ENCODE measurements around the gene CCL22. TPM values are rescaled to one million over a fixed set of nuclear protein-coding genes. Genes with fewer than 3 reads are reported as not detected.
"Not testable (repeated sequence)": the region's sequence is repeated elsewhere in the genome, so short reads cannot be mapped to it uniquely, and the experiment has no call there.

CCL22 gene, protein sequence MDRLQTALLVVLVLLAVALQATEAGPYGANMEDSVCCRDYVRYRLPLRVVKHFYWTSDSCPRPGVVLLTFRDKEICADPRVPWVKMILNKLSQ
- total RNA-seq (2014; rRNA removed; shearing (Covaris generic)) = not detected in 2 replicates
- polyA plus RNA-seq (2015; cell fraction: cytosol; rRNA removed) = not detected in 2 replicates
- not detected in 2 replicates for polyA plus RNA-seq (2015; cell fraction: nucleus; rRNA removed)

DNA sequence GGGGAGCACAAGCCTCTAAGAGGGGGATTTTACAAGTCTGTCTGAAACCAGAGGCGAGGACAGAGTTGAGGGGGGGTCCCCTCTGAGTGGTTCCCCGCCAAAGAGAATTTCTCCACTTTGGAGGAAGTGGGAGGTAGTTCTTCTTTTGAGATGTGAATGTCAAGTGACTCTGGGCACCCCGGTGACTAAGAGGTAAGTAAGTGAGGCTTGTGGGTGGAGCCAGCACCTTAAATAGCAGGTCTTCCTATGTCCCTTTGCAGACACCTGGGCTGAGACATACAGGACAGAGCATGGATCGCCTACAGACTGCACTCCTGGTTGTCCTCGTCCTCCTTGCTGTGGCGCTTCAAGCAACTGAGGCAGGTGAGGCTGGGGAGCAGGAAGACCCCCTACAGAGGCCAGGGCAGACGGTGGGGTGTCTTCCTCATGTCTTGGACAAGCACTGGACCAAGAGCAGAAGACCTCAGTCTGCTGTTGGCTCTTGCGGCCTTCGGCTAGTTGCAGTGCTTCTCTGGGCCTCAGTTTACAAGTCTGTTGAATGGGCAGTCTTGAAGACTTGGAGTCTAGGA is at the start of gene CCL22:
CCL22 (plus strand) TSS at position 257 of the 569 bp plus-strand sequence; CDS start at position 291, 34 bp downstream.
- no peak for DNase-seq (ENCODE audit: low read depth)

DNA sequence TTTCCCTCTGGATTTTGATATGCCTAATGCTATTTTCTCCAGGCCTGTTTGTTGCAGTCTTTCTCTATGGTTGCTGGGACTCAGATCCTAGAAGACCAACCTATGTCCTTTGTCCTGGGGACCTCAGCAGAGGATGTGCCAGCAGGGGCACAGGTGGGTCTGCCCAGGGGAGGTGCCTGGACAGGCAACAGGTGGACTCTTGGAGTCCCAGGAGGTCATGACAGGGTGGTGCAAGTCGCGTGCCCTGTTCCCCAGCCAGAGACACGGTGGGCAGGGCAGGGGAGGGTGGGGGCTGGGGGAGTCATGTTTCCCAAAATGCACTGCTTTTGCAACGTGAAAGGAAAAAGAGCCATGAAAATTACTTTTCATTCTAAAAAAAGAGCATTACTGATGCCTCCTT is 47.8 kb upstream of the CCL22 start:
- no peak for DNase-seq (ENCODE audit: low read depth)

DNA sequence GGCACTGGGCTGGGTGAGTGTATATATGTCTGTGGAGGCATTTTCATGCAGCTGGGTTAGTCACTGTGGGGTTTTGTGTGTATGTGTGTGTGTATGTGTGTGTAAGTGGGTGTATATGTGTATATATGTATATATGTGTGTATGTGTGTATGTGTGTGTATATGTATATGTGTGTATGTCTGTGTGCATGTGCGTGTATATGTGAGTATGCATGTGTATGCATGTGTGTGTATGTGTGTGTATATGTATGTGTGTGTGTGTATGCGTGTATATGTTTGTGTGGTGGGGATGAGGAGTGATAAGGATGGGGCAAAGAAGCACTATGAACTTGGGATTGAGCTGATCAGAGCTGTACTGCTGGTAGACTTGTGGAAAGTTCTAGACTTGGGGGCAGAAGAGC is 45.1 kb upstream of the CCL22 start:
- DNase-seq (ENCODE audit: low read depth) = no peak

DNA sequence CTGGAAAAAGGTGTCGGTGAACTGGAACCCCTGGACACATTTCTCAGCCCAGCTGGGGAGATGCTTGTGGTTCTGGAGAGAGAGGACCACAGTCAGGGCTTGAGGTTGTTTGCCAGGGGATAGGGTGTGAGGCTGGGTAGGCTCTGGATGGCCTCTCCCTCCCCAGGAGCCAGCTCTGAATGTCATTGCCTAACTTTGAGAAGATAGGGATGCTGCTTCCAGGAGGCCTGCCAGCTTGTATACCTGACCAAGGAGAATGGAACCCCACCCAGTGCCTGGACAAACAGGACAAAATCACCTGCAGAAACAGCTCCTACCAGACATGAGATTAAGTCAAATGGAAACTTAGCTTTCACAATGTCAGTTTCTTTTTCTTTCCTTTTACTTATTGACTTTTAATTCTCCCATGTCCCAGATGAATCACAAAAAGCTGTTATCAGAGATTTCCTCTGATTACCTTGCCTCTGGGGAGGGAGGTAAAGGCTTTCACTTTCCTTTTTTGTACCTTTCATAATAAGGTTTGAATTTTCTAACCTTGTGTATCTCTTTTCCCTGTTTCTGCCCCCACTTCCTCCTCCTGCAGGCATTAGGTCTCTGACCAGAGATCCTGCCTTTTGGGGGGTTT is 44.3 kb upstream of the CCL22 start:
- no peak for DNase-seq (ENCODE audit: low read depth)

DNA sequence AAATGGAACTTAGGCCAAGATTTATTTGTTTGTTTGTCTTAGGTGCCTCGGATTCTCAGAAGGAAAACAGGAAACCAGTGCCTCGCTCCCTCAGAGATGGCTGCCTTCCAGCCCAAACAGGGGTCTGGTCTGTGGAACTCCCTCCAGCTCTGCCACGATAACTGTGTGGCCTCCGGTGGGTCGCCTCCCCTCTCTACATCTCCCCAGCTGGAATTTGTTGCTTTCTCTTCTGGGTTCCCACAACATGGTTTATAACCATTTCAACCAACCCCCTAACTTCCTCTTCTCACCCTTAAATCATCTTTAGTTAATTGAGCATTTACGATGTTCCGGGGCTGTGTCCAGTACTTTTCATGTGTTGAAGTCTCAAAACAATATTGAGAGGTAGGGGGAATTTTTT is 43.2 kb upstream of the CCL22 start:
- DNase-seq (ENCODE audit: low read depth) = no peak

DNA sequence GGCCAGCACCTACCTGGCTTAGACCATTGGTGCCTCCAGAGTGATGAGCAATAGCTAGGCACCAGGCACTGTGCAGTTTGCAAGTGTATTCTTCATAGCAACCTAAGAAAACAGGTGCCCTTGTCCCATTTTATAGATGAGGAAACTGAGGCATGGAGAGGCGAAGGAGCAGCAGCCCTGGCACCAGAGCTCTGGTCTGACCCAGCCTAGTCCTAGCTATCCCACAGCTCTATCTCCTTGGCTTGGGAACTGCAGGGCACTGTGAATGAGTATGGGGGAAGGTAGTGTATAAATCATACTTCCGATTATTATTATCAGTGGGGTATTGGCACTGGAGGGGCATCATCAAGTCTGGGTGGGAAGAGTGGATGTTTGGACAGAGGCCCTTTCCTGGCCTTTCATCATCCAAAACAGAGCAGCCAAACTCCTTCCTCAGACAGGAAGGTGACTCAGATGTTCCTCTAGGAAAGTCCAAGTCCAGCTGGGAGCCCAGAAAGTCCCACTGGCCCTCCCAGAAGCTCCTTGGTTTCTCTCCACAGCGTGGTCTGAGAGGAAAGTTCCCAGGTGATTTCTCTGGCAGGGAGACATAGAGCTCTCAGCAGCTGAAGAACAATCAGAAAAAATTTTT is 42.1 kb upstream of the CCL22 start:
- DNase-seq (ENCODE audit: low read depth) = peak; percentile 88

DNA sequence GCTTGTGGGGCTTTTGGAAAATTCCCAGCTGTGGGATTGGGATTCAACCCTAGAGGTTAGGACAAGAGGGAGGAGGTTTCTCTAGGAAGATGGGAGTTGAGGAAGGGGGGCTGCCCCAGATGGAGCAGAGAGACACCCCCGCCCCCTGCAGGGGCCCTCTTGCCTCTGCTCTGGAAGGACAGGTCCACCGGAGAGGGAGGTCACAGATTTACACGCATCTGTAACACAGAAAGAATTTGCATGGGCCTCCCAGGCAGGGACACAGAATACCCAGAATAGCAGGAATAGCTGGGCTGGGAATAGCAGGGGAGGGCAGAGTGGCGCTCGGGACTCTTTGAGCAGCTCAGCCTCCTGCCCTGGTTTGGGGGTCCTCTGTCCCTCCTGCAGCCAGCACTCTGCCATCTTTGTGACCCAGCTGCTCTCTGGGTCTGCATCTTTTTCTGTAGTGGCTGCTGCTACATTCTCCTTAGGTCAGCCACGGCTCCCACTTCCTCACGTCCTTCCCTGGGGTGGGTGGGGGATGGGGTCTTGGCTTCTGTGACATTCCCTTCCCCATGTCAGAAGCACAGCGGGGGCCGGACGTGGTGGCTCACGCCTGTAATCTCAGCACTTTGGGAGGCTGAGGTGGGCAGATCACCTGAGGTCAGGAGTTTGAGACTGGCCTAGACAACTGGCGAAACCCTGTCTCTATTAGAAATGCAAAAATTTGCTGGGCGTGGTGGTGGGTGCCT is 40.2 kb upstream of the CCL22 start:
- no peak for DNase-seq (ENCODE audit: low read depth)

DNA sequence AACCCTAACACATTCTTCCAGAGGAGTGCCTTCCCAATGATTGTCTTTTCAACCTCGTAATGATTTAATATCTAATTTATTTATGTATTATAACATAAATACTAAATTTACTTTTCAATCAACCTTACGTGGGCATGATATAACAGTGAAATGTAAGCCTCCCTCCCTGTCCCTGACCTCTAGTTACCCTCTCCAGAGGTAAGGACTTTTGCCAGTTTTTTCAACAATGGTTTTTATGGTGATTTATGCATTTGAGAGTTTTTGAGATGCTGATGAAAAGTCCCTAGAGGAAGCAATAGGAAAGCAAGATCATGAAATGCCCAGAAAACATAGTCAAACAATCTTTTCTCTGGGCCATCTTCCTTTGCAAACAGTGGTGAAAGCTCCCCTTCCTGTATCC is 38.9 kb upstream of the CCL22 start:
- no peak for DNase-seq (ENCODE audit: low read depth)

DNA sequence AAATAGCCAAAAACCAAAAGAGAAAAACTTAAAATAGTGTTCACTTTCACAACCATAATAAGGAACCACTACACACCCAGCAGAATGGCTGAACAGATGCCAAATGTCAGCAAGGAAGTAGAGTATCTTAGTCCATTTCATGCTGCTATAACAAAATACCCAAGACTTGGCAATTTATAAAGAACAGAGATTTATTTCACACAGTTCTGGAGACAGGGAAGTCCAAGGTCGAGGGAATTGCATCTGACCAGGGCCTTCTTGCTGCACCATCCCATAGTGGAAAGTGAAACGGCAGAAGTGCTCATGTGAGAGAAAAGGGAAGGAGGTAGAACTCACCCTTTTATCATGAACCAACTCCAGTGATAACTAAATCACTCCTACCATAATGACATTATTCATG is 33.8 kb upstream of the CCL22 start:
- no peak for DNase-seq (ENCODE audit: low read depth)

DNA sequence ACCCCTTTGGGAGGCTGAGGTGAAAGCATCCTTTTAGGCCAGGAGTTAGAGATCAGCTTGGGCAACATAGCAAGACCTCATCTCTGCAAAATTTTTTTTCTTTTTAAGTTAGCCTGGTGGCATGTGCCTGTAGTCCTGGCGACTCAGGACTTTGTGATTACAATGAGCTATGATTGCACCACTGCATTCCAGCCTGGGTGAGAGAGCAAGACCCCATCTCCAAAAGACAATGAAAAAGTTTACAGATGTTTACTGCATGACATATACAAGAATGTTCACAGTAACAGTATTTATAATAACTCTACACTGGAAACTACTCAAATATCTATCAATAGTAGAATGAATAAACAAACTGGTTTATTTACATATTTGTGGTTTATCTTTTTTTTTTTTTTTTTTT is 33.1 kb upstream of the CCL22 start:
- DNase-seq (ENCODE audit: low read depth) = no peak

DNA sequence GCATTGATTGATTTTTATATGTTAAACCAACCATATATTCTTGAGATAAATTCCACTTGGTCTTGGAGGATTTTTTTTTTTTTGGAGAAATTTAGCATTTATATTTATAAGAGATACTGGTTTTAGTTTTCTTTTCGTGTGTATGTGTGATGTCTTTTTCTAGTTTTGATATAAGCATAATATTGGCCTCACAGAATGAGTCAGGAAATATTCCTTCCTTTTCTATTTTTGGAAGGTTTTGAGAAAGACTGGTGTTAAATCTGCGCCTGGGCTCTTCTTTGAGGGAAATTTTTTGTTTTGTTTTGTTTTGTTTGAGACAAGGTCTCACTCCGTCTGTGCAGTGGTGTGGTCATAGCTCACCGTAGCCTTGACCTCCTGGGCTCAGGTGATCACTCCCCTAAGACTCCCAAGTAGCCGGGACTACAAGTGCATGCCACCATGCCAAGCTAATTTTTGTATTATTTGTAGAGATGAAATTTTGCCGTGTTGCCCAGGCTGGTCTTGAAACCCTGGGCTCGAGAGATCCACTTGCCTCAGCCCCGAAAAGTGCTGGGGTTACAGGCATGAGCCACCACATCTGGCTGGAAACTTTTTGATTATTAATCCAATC is 28.8 kb upstream of the CCL22 start:
- DNase-seq (ENCODE audit: low read depth) = no peak

DNA sequence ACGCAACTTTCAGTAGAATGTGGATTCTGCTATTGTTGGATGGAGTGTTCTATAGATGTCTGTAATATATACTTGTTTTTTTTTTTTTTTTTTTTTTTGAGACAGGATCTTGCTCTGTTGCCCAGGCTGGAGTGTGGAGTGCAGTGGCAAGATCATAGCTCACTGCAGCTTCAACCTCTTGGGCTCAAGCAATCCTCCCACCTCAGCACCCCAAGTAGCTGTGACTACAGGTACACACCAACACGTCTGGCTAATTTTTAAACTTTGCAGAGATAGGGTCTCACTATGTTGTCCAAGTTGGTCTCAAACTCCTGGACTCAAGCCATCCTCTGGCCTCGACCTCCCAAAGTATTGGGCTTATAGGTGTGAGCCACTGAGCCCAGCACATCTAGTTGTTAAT is 27.2 kb upstream of the CCL22 start:
- DNase-seq (ENCODE audit: low read depth) = no peak

DNA sequence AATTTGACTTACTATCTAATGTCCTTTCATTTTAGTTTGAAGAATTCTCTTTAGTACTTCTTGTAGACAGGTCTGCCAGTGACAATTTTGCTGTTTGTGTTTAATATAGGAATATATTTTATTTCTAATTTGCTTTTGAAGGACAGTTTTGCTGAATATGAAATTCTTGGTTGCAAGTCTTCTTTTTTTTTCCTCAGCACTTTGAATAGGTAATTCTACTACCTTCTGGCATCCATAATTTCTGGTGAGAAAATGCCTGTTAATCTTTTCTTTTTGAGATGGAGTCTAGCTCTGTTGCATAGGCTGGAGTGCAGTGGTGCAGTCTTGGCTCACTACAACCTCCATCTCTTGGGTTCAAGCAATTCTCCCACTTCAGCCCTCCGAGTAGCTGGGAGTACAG is 25.2 kb upstream of the CCL22 start:
- DNase-seq (ENCODE audit: low read depth) = no peak

DNA sequence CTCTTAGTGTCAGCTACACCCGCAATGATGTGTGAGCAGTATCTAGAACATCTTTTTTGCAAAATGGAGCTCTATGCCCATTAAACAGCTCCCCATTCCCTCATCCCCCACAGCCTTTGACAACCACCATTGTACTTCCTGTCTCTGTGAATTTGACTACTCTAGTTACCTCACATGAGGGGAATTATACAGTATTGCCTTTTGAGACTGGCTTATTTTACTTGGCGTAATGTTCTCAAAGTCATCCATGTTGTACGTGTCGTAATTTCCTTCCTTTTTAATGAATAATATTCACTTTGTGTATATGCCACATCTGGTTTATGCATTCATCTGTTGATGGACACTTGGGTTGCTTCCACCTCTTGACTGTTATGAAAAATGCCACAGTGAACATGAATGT is 23.2 kb upstream of the CCL22 start:
- DNase-seq (ENCODE audit: low read depth) = no peak

DNA sequence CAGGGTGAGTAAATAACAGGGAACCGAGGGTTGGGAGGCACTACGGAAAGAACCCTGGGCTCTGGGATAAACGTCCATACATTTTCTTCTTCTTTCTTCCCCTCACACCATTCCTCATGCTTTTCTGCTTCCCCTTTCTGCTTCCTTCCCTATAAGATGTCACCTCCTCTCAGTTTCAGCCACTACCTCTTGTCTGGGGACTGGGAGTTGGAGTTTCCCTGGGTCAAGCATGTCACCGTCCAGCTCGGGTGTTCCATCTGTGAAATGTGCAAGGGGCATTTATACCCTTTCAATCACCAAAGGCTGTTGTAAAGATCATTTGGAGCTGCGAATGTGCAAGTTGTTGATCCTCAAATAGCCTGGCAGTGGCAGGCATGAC is 17.5 kb upstream of the CCL22 start:
- DNase-seq (ENCODE audit: low read depth) = no peak

DNA sequence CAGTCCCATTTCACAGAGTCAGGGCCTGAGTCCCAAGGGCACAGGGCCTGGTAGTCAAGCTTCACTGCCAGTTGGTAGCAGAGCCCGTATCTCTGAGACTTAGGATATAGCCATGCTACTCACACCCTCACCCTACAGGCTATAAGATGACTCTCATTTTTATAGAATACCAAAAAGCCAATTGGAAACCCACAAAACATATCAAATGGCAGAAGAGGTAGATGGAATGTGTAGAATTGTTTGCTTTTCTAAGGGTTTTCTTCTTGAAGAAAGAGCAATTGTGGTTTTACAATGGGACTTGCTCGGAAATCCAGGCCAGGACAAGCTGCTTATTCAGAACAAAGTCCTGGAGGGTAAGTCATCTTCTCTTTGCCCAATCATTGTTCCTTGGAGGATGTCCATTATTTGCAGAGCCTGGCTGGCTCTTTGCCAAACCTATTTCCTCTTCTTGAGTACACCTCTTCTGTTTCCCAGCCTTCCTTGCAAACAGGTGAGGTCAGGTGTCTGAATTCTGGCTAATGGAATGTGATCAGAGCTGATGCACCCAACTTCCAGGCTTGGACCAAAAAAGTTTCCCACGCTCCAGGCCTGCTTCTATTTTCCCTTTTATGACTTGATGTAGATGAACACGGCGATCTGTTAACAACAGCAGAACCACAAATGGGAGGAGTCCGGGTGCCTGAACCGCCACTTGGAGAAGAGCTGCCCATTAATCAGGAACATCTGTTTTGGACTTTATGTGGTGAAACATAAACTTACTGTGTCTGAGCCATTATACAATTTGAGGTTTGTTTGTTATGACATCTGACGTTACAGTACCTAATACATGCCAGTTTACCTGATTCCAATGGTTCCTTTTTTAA is 16.9 kb upstream of the CCL22 start:
- peak; percentile 93 for DNase-seq (ENCODE audit: low read depth)

DNA sequence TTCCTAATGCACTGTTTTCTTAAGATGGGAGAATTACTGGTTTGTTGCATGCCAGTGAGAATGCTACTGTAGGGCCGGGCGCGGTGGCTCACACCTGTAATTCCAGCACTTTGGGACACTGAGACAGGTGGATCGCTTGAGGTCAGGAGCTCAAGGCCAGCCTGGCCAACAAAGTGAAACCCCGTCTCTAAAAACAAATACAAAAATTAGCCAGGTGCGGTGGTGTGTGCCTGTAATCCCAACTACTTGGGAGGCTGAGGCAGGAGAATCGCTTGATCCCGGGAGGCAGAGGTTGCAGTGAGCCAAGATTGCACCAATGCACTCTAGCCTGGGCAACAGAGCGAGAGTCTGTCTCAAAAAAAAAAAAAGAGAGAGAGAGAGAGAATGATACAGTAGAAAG is 16.0 kb upstream of the CCL22 start:
- DNase-seq (ENCODE audit: low read depth) = not testable (repeated sequence)

DNA sequence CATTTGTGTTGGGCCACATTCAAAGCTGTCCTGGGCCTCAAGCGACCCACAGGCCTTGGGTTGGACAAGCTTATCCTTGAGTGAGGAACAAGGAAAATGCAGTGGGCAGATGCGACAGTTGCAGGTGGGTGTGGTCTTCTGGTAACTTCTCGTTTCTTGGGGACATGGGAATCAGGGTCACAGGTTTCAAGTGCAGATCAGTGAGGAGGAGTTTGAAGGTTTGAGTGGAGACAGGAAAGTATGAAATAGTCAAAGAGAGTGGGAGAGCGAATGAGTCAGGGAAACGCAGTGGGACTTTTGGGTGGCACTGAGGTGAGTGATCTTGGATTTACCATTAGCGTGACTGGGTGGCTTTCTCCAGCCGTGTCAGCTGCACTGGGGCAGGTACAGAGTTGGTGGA is 15.4 kb upstream of the CCL22 start:
- DNase-seq (ENCODE audit: low read depth) = no peak

DNA sequence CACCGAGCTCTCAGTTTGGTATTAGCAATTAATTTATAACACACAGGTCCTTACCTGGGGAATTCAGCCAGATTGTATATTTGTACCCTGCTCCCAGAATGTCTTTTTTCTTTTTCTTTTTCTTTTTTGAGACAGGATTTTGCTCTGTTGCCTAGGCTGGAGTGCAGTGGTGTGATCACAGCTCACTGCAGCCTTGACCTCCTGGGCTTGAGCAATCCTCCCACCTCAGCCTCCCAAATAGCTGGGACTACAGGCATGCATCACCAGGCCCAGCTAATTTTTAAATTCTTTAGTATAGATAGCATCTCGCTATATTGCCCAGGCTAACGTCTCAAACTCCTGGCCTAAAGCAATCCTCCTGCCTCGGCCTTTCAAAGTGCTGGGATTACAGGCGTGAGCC is 14.5 kb upstream of the CCL22 start:
- not testable (repeated sequence) for DNase-seq (ENCODE audit: low read depth)

DNA sequence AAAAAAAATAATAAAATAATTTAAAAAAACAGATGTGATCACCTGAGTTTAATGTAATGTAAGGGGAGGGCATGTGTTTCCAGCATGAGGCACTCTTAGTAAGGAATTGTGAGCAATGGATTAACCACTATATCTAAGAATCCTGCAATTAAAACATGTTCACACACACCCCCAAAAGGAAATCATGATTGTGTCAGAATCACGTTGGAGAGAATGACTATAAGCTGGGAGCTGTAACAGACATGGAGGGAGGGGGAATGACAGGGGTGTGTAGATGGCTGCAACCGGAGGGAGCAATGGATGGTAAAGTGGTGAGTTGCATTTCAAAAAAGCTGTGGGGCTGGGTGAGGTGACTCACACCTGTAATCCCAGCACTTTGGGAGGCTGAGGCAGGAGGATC is 13.6 kb upstream of the CCL22 start:
- no peak for DNase-seq (ENCODE audit: low read depth)
